Measurements from ENCODE around the gene FNDC7. TPM values are rescaled to one million over a fixed set of nuclear protein-coding genes. Genes with fewer than 3 reads are reported as not detected.

Gene FNDC7
- polyA plus RNA-seq, 1 of the 3 experiments (the other 2 are of a cell fraction), result 0.02 TPM

DNA sequence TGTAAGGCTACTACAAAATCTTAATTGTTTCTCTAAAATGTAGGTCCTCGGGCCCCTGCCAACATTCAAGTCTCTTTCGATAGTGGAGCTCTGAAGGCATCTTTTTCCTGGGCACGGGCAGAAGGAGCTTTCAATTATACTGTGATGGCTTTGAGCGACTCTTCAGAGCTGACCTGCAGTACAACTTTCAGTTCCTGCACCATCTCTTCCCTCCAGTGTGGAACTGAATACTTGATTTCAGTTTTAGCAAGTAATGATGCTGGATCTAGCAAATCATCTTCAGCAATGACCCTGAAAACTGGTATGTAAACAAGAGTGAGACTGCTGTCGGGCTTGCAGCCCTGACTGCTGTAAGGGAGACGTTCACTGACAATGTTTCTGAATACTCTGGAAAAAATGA lies 9.6 kb downstream of the FNDC7 start (continued):
- TF ChIP-seq IRF3 (IDR thresholded peaks at IDR 0.05; ENCODE audit: low read depth, low read length), result no peak

DNA sequence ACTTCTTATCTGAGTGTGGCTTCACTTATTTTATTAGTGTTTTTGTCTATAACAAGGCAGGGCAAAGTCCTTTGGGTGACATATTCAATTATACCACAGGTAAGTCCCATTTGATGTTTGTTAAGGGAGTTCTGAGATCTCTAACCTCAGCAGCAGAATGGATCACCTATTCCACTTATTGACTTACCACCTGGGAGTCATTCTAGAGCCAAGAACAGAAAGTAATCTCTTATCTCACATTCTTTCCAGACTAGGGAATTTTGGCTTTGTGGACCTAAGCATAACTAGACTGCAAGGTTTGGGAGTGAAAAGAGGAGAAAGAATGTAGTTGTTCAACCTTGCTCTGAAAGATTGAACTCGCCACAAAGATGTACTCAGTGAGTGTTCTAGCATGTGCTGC lies 13.2 kb downstream of the FNDC7 start:
- H3F3A ChIP-seq (replicated peaks; ENCODE audit: insufficient read depth), result no peaks in the 10 kb centered on the region
- TF ChIP-seq GATA2 (CRISPR knock-in tag; IDR thresholded peaks at IDR 0.05), result no peak
- no peak for TF ChIP-seq ELF1 (IDR thresholded peaks at IDR 0.05)
- TF ChIP-seq CTCF (IDR thresholded peaks at IDR 0.05), result no peak
- no peak for TF ChIP-seq FOXM1 (IDR thresholded peaks at IDR 0.05; ENCODE audit: low read depth)
- TF ChIP-seq TAF1 (IDR thresholded peaks at IDR 0.05; ENCODE audit: borderline replicate concordance, low read depth, low read length), result no peak
- no peak for TF ChIP-seq NRF1 (IDR thresholded peaks at IDR 0.05; ENCODE audit: low read depth, low read length)
- TF ChIP-seq FOXJ3 (CRISPR knock-in tag; IDR thresholded peaks at IDR 0.05), result no peak
- TF ChIP-seq, protein P1, sequence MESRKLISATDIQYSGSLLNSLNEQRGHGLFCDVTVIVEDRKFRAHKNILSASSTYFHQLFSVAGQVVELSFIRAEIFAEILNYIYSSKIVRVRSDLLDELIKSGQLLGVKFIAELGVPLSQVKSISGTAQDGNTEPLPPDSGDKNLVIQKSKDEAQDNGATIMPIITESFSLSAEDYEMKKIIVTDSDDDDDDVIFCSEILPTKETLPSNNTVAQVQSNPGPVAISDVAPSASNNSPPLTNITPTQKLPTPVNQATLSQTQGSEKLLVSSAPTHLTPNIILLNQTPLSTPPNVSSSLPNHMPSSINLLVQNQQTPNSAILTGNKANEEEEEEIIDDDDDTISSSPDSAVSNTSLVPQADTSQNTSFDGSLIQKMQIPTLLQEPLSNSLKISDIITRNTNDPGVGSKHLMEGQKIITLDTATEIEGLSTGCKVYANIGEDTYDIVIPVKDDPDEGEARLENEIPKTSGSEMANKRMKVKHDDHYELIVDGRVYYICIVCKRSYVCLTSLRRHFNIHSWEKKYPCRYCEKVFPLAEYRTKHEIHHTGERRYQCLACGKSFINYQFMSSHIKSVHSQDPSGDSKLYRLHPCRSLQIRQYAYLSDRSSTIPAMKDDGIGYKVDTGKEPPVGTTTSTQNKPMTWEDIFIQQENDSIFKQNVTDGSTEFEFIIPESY (IDR thresholded peaks at IDR 0.05; ENCODE audit: borderline replicate concordance, low read depth), result no peak
- no peak for TF ChIP-seq FOSL2 (IDR thresholded peaks at IDR 0.05; ENCODE audit: borderline replicate concordance, low read depth)
- TF ChIP-seq CHD2 (IDR thresholded peaks at IDR 0.05; ENCODE audit: low read length, partially characterized antibody), result no peak
- TF ChIP-seq YY1 (IDR thresholded peaks at IDR 0.05; ENCODE audit: low read depth), result no peak
- TF ChIP-seq, protein P2, sequence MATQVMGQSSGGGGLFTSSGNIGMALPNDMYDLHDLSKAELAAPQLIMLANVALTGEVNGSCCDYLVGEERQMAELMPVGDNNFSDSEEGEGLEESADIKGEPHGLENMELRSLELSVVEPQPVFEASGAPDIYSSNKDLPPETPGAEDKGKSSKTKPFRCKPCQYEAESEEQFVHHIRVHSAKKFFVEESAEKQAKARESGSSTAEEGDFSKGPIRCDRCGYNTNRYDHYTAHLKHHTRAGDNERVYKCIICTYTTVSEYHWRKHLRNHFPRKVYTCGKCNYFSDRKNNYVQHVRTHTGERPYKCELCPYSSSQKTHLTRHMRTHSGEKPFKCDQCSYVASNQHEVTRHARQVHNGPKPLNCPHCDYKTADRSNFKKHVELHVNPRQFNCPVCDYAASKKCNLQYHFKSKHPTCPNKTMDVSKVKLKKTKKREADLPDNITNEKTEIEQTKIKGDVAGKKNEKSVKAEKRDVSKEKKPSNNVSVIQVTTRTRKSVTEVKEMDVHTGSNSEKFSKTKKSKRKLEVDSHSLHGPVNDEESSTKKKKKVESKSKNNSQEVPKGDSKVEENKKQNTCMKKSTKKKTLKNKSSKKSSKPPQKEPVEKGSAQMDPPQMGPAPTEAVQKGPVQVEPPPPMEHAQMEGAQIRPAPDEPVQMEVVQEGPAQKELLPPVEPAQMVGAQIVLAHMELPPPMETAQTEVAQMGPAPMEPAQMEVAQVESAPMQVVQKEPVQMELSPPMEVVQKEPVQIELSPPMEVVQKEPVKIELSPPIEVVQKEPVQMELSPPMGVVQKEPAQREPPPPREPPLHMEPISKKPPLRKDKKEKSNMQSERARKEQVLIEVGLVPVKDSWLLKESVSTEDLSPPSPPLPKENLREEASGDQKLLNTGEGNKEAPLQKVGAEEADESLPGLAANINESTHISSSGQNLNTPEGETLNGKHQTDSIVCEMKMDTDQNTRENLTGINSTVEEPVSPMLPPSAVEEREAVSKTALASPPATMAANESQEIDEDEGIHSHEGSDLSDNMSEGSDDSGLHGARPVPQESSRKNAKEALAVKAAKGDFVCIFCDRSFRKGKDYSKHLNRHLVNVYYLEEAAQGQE (IDR thresholded peaks at IDR 0.05; ENCODE audit: low read depth, low read length), result no peak
- no peak for TF ChIP-seq JUND (IDR thresholded peaks at IDR 0.05)
- no peak for TF ChIP-seq POLR2AphosphoS5 (IDR thresholded peaks at IDR 0.05; ENCODE audit: low read depth, low read length)
- TF ChIP-seq, protein P3, sequence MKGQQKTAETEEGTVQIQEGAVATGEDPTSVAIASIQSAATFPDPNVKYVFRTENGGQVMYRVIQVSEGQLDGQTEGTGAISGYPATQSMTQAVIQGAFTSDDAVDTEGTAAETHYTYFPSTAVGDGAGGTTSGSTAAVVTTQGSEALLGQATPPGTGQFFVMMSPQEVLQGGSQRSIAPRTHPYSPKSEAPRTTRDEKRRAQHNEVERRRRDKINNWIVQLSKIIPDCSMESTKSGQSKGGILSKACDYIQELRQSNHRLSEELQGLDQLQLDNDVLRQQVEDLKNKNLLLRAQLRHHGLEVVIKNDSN (IDR thresholded peaks at IDR 0.05; ENCODE audit: borderline replicate concordance, low read depth), result no peak
- TF ChIP-seq PBX3 (IDR thresholded peaks at IDR 0.05), result no peak
- TF ChIP-seq MXI1 (IDR thresholded peaks at IDR 0.05; ENCODE audit: low read depth, low read length), result no peak
- no peaks in the 10 kb centered on the region for H3K9me3 ChIP-seq
- no peaks in the 10 kb centered on the region for H4K20me1 ChIP-seq (ENCODE audit: insufficient read depth)
- no peak overlapping the region for H3K4me3 ChIP-seq (ENCODE audit: low read depth in 2 of 2, low read length in 1 of 2)
- no peaks in the 10 kb centered on the region for H3K27me3 ChIP-seq (ENCODE audit: insufficient read depth)
- peaks cover 2 to 3% of the 10 kb centered on the region in 2 experiments; a peak in 2 of 4 replicates for H3K4me1 ChIP-seq (ENCODE audit: control insufficient read depth in 1 of 2, insufficient read depth in 2 of 2, low read depth in 1 of 2, low read length in 1 of 2)
- no peak overlapping the region for H3K27ac ChIP-seq (ENCODE audit: low read depth in 2 of 2, low read length in 1 of 2)
- H3K9ac ChIP-seq, result no peak overlapping the region
- no peak overlapping the region for H3K4me2 ChIP-seq
- H3K79me2 ChIP-seq (ENCODE audit: insufficient read depth), result no peaks in the 10 kb centered on the region
- WGBS (ENCODE audit: low lambda C conversion rate), result 44% methylated on average over 1 of the region's 1 CpG
- no peaks in the 10 kb centered on the region for H3K9me2 ChIP-seq
- H2AFZ ChIP-seq (ENCODE audit: low read depth), result no peak overlapping the region
- H3K36me3 ChIP-seq (replicated peaks in 1 of 2; ENCODE audit: control insufficient read depth in 1 of 2, insufficient read depth in 2 of 2, low read length in 1 of 2), result no peaks in the 10 kb centered on the region
- ChIA-PET CTCF (no interaction called here), POLR2A (no interaction called here)
- DNase-seq, result no peak

All from SK-N-SH (cell line).